WTC11 (cell line): ENCODE results near the gene TBL1X. TPM values are rescaled to one million over a fixed set of nuclear protein-coding genes. Genes with fewer than 3 reads are reported as not detected.

Experiments used
- ATAC-seq: fragments of 200-7000 bp; cut with Tn5 transposase; 2 replicates; pipeline ENCODE4 v1.10.0; 2021; ENCODE audit warnings: mild to moderate bottlenecking, moderate library complexity
- CTCF ChIA-PET: fragments of 300-600 bp; sonication (Branson Sonifier 250); formaldehyde crosslinking; loops from one replicate; lab custom pipeline; 2021; ENCODE audit warnings: antibody characterized with exemption; lab: Charles Lee
- POLR2A ChIA-PET: fragments of 350-600 bp; sonication (Branson Sonifier 250); formaldehyde crosslinking; loops from one replicate; lab custom pipeline; 2021; ENCODE audit warnings: antibody characterized with exemption; lab: Charles Lee
- DNase-seq: peaks from one replicate; pipeline ENCODE4 v3.0.0; 2021; ENCODE audit warnings: low spot score
- H3K27ac Mint-ChIP-seq: 2 replicates; pipeline ENCODE4 v1.8.0; 2021; ENCODE audit warnings: mixed read lengths
- H3K27me3 Mint-ChIP-seq: 2 replicates; pipeline ENCODE4 v1.8.0; 2021; ENCODE audit warnings: low read depth, mild to moderate bottlenecking, moderate library complexity, mixed read lengths
- H3K36me3 Mint-ChIP-seq: 2 replicates; pipeline ENCODE4 v1.8.0; 2021; ENCODE audit warnings: mixed read lengths
- H3K4me1 Mint-ChIP-seq: 2 replicates; pipeline ENCODE4 v1.8.0; 2022; ENCODE audit warnings: mixed read lengths
- H3K4me3 Mint-ChIP-seq: 2 replicates; pipeline ENCODE4 v1.8.0; 2021; ENCODE audit warnings: mild to moderate bottlenecking, moderate library complexity, mixed read lengths
- H3K9me3 Mint-ChIP-seq: 2 replicates; pipeline ENCODE4 v1.8.0; 2021; ENCODE audit warnings: mixed read lengths
- E2F5 ChIP-seq: sonication (generic); formaldehyde crosslinking; IDR thresholded peaks from 2 replicates; pipeline ENCODE4 v1.8.1; 2022; ENCODE audit warnings: mild to moderate bottlenecking, moderate library complexity, missing genetic modification reagents
- ESRRA ChIP-seq: sonication (generic); formaldehyde crosslinking; IDR thresholded peaks from 2 replicates; pipeline ENCODE4 v1.8.1; 2022; ENCODE audit warnings: mild to moderate bottlenecking, missing genetic modification reagents, borderline replicate concordance
- ETV6 ChIP-seq: sonication (generic); formaldehyde crosslinking; IDR thresholded peaks from 2 replicates; pipeline ENCODE4 v1.8.1; 2022; ENCODE audit warnings: mild to moderate bottlenecking, missing genetic modification reagents
- GRHL2 ChIP-seq: fragments of 250-450 bp; sonication (Bioruptor Pico); IDR thresholded peaks from 2 replicates; pipeline ENCODE4 v1.8.0; 2022; ENCODE audit warnings: mild to moderate bottlenecking, moderate library complexity; ENCODE audit not compliant: insufficient replicate concordance, severe bottlenecking
- GTF2I ChIP-seq: fragments of 250-450 bp; sonication (Bioruptor Pico); conservative IDR thresholded peaks from 2 replicates; pipeline ENCODE4 v1.4.0; 2021; ENCODE audit warnings: mild to moderate bottlenecking
- KAT7 ChIP-seq: sonication (generic); formaldehyde crosslinking; IDR thresholded peaks from 2 replicates; pipeline ENCODE4 v1.8.1; 2023; ENCODE audit warnings: missing genetic modification reagents, mild to moderate bottlenecking, borderline replicate concordance
- MAX ChIP-seq: sonication (generic); formaldehyde crosslinking; IDR thresholded peaks from 2 replicates; pipeline ENCODE4 v1.8.0; 2022; ENCODE audit warnings: mild to moderate bottlenecking, missing genetic modification reagents
- MXD4 ChIP-seq: fragments of 250-450 bp; sonication (Bioruptor Pico); IDR thresholded peaks from 2 replicates; pipeline ENCODE4 v1.8.0; 2021; ENCODE audit warnings: mild to moderate bottlenecking, moderate library complexity, borderline replicate concordance
- NR3C1 ChIP-seq: sonication (generic); formaldehyde crosslinking; conservative IDR thresholded peaks from 2 replicates; pipeline ENCODE4 v1.8.1; 2023; ENCODE audit warnings: low read depth, mild to moderate bottlenecking, missing genetic modification reagents
- SMAD4 ChIP-seq: sonication (generic); formaldehyde crosslinking; IDR thresholded peaks from 2 replicates; pipeline ENCODE4 v1.8.0; 2022; ENCODE audit warnings: mild to moderate bottlenecking, missing genetic modification reagents
- TP53 ChIP-seq: sonication (generic); formaldehyde crosslinking; IDR thresholded peaks from 2 replicates; pipeline ENCODE4 v1.8.1; 2023; ENCODE audit warnings: mild to moderate bottlenecking, missing genetic modification reagents
- ZBTB43 ChIP-seq: sonication (generic); formaldehyde crosslinking; IDR thresholded peaks from 2 replicates; pipeline ENCODE4 v1.8.1; 2023; ENCODE audit warnings: mild to moderate bottlenecking, missing genetic modification reagents
- ZMAT4 ChIP-seq: fragments of 250-450 bp; sonication (Bioruptor Pico); IDR thresholded peaks from 2 replicates; pipeline ENCODE4 v1.9.0; 2021; ENCODE audit warnings: mild to moderate bottlenecking
- ZNF396 ChIP-seq: fragments of 250-450 bp; sonication (Bioruptor Pico); IDR thresholded peaks from 2 replicates; pipeline ENCODE4 v1.8.0; 2021; ENCODE audit warnings: mild to moderate bottlenecking, moderate library complexity, borderline replicate concordance
- total RNA-seq: library from RNA; stranded (reverse); gene quantifications from 3 replicates; pipeline ENCODE4 v1.2.3, GENCODE V29; 2021
- TF ChIP-seq, protein P1 (sequence below): sonication (generic); formaldehyde crosslinking; IDR thresholded peaks from 2 replicates; pipeline ENCODE4 v1.8.1; 2023; ENCODE audit warnings: mild to moderate bottlenecking, missing genetic modification reagents, borderline replicate concordance
- TF ChIP-seq, protein P2 (sequence below): fragments of 250-450 bp; sonication (Bioruptor Pico); conservative IDR thresholded peaks from 2 replicates; pipeline ENCODE4 v1.9.0; 2021; ENCODE audit warnings: mild to moderate bottlenecking
- TF ChIP-seq, protein P3 (sequence below): sonication (generic); formaldehyde crosslinking; IDR thresholded peaks from 2 replicates; pipeline ENCODE4 v1.8.0; 2023; ENCODE audit warnings: mild to moderate bottlenecking, missing genetic modification reagents
- TF ChIP-seq, protein P4 (sequence below): sonication (generic); formaldehyde crosslinking; IDR thresholded peaks from 2 replicates; pipeline ENCODE4 v1.8.1; 2023; ENCODE audit warnings: mild to moderate bottlenecking, missing genetic modification reagents, moderate library complexity

The TBL1X gene
- total RNA-seq, 1 experiment from 2014 or later = 27.7 TPM

DNA sequence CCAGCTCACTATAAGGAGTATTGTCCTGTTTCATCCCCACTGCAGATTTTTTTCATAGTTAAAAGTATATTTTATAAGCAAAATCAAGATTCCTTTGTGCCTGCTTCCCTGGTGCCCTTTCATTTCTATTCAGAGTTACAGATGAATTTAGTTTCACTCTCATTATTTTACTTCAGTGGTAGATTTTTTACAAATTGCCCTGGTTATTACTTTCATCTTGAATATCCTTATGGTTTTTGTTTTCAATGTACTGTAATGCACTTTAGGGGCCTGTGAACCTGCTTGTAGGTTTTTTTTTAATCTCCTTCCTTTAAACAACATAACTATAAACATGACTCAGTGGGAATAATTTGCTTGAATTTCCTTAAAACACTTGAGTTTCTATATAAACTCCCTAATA is 174.0 kb downstream of the TBL1X start:
- no peak overlapping the region for H3K4me3 Mint-ChIP-seq
- no peaks in the 10 kb centered on the region for H3K27me3 Mint-ChIP-seq
- ChIA-PET POLR2A (no interaction called here), CTCF (no interaction called here)
- no peak overlapping the region for H3K27ac Mint-ChIP-seq
- ATAC-seq (no peak), DNase-seq (no peak)
- no peaks in the 10 kb centered on the region for H3K36me3 Mint-ChIP-seq
- H3K9me3 Mint-ChIP-seq = no peaks in the 10 kb centered on the region
- peaks cover 21% of the 10 kb centered on the region for H3K4me1 Mint-ChIP-seq
- TF ChIP-seq ZBTB43 (CRISPR knock-in tag) = no peak
- no peak for TF ChIP-seq TP53 (CRISPR knock-in tag)
- no peak for TF ChIP-seq E2F5
- no peak for TF ChIP-seq NR3C1 (CRISPR knock-in tag)
- TF ChIP-seq, protein P1, sequence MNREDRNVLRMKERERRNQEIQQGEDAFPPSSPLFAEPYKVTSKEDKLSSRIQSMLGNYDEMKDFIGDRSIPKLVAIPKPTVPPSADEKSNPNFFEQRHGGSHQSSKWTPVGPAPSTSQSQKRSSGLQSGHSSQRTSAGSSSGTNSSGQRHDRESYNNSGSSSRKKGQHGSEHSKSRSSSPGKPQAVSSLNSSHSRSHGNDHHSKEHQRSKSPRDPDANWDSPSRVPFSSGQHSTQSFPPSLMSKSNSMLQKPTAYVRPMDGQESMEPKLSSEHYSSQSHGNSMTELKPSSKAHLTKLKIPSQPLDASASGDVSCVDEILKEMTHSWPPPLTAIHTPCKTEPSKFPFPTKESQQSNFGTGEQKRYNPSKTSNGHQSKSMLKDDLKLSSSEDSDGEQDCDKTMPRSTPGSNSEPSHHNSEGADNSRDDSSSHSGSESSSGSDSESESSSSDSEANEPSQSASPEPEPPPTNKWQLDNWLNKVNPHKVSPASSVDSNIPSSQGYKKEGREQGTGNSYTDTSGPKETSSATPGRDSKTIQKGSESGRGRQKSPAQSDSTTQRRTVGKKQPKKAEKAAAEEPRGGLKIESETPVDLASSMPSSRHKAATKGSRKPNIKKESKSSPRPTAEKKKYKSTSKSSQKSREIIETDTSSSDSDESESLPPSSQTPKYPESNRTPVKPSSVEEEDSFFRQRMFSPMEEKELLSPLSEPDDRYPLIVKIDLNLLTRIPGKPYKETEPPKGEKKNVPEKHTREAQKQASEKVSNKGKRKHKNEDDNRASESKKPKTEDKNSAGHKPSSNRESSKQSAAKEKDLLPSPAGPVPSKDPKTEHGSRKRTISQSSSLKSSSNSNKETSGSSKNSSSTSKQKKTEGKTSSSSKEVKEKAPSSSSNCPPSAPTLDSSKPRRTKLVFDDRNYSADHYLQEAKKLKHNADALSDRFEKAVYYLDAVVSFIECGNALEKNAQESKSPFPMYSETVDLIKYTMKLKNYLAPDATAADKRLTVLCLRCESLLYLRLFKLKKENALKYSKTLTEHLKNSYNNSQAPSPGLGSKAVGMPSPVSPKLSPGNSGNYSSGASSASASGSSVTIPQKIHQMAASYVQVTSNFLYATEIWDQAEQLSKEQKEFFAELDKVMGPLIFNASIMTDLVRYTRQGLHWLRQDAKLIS (CRISPR knock-in tag) = no peak
- TF ChIP-seq MAX (CRISPR knock-in tag) = no peak
- TF ChIP-seq, protein P2, sequence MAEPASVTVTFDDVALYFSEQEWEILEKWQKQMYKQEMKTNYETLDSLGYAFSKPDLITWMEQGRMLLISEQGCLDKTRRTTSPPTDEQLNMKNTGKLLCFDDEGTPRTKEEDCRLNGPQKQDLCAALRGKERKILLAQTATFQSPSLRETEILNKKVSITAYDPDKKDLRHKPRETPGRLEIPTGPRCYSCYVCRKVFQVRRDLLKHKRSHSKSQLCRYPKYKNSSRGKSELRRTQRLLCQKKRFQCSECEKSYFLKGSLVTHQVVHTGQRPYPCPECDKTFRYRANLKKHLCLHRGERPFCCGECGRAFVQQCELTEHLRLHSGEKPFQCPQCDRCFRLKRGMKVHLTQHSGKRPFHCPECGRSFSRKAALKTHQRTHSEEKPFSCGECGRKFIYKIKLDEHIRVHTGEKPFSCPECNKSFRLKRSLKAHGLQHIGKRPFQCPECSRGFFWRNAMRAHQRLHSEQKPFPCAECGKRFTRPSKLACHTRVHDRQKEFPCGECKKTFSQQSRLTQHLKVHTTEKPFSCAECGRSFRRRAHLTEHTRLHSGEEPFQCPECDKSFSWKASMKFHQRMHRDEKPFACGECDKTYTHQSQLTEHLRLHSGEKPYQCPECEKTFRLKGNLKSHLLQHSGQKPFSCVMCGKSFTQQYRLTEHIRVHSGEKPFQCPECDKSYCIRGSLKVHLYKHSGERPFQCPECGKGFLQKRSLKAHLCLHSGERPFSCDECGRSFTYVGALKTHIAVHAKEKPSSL = no peak
- no peak for TF ChIP-seq ETV6 (CRISPR knock-in tag)
- TF ChIP-seq ESRRA = no peak
- no peak for TF ChIP-seq GTF2I (CRISPR knock-in tag)
- no peak for TF ChIP-seq GRHL2 (CRISPR knock-in tag)
- TF ChIP-seq, protein P3, sequence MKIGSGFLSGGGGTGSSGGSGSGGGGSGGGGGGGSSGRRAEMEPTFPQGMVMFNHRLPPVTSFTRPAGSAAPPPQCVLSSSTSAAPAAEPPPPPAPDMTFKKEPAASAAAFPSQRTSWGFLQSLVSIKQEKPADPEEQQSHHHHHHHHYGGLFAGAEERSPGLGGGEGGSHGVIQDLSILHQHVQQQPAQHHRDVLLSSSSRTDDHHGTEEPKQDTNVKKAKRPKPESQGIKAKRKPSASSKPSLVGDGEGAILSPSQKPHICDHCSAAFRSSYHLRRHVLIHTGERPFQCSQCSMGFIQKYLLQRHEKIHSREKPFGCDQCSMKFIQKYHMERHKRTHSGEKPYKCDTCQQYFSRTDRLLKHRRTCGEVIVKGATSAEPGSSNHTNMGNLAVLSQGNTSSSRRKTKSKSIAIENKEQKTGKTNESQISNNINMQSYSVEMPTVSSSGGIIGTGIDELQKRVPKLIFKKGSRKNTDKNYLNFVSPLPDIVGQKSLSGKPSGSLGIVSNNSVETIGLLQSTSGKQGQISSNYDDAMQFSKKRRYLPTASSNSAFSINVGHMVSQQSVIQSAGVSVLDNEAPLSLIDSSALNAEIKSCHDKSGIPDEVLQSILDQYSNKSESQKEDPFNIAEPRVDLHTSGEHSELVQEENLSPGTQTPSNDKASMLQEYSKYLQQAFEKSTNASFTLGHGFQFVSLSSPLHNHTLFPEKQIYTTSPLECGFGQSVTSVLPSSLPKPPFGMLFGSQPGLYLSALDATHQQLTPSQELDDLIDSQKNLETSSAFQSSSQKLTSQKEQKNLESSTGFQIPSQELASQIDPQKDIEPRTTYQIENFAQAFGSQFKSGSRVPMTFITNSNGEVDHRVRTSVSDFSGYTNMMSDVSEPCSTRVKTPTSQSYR (CRISPR knock-in tag) = no peak

GRCh38 chrX:9642270-9642995 is 177.6 kb downstream of the TBL1X start:
- H3K4me1 Mint-ChIP-seq = peaks cover 15% of the 10 kb centered on the region
- H3K9me3 Mint-ChIP-seq = no peaks in the 10 kb centered on the region
- H3K36me3 Mint-ChIP-seq = no peaks in the 10 kb centered on the region
- ChIA-PET CTCF (no interaction called here), POLR2A (no interaction called here)
- DNase-seq (no peak), ATAC-seq (no peak)
- no peaks in the 10 kb centered on the region for H3K27me3 Mint-ChIP-seq
- no peak overlapping the region; the same call in 1 of the 2 replicates for H3K27ac Mint-ChIP-seq
- H3K4me3 Mint-ChIP-seq = no peak overlapping the region
- TF ChIP-seq GRHL2 (CRISPR knock-in tag) (no peak), SMAD4 (CRISPR knock-in tag) (no peak), KAT7 (CRISPR knock-in tag) (no peak), ZNF396 (no peak), ZMAT4 (CRISPR knock-in tag) (no peak), MXD4 (CRISPR knock-in tag) (no peak)
- TF ChIP-seq, protein P3 (CRISPR knock-in tag) = no peak
- TF ChIP-seq, protein P4, sequence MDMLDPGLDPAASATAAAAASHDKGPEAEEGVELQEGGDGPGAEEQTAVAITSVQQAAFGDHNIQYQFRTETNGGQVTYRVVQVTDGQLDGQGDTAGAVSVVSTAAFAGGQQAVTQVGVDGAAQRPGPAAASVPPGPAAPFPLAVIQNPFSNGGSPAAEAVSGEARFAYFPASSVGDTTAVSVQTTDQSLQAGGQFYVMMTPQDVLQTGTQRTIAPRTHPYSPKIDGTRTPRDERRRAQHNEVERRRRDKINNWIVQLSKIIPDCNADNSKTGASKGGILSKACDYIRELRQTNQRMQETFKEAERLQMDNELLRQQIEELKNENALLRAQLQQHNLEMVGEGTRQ (CRISPR knock-in tag) = no peak
